Measurements from ENCODE around the gene RPA3. TPM values are rescaled to one million over a fixed set of nuclear protein-coding genes. Genes with fewer than 3 reads are reported as not detected.

The RPA3 gene
- total RNA-seq, result 5.7 and 10.9 TPM in 2 replicates

DNA sequence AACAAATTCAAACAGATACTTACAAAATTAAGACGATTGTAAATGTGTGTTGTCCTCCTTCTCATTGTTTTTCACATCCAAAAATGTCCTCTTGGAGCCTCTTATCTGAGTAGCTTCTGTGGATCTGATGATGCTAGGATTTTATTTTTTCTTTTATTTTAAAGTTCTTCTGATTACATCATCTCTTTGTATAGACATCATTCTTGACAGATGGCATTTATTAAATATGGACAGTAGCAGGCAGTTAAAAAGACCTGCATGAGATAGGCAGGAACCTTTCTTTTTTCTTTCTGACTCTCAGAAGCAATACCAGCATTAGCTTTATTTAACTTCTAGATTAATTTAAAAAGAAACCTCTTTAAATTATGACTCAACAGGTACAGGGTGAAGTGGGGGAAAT lies at the start of gene RPA3:
TSS of gene RPA3 (minus strand) at position 116 of the 400 bp plus-strand sequence. CDS start 78,189 bp downstream, outside the sequence.
- no peak for DNase-seq (ENCODE audit: extremely low read depth, low read depth, low spot score)

GRCh38 chr7:7766671-7767070 lies 48.3 kb upstream of the RPA3 start:
- no peak for DNase-seq (ENCODE audit: extremely low read depth, low read depth, low spot score)

DNA sequence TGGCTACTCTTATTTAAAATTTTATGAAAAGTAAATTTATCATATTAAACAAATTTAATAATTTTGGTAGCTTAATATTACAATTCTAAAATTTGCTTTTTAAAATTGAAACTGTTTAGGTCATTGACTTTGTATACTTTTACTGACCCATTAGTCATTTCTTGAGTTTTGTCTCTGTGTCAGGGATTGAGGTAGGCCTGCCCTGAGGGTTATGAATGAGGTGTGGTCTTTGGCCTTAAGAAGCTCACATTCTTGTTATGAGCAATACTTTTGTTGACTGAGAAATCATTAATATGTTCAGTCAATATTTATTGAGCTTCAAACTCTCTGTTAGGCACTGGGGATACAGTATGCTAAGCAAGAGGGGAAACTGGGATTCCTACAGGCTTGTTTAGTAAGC lies 47.0 kb upstream of the RPA3 start:
- DNase-seq (ENCODE audit: extremely low read depth, low read depth, low spot score), result no peak

DNA sequence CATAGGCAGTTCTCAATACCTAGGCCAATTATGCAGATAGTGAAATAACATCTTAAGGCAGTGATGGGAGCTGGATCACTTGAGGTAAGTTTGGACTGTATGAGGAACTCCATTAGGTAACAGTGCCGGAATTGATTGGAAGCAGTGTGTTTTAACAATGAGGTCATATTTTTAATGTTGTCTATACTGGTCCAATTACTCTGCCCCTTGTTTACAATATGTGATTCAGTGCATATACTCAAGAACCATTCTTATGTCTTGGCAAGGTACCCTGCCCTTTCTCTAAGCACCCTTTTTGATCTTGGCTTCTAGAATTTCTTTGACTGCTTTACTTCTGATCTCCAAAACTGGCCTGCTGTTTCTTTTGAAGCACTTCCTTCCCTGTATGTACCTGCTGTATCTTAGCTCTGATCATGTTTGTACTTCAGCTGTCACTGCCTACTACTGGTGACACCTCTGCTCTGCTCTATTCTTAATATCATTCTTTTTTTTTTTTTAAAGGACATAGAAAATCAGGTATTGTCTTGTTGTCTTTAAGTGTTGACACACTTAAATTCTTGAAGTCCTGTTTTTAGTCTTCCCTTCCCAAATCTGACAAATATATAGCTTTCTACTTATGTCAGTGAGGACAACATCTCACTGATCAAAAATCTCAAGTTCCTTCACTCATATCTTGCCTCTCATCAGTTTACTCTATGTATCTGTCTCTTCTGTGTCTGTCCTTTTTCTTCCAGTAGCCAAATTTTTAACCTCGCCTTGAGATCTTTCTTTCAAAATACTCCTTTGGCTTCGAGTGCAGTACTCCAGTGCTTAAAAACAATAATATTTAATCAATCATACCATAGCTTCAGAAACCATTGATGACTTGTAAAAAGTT lies 46.4 kb upstream of the RPA3 start:
- DNase-seq (ENCODE audit: extremely low read depth, low read depth, low spot score), result no peak

DNA sequence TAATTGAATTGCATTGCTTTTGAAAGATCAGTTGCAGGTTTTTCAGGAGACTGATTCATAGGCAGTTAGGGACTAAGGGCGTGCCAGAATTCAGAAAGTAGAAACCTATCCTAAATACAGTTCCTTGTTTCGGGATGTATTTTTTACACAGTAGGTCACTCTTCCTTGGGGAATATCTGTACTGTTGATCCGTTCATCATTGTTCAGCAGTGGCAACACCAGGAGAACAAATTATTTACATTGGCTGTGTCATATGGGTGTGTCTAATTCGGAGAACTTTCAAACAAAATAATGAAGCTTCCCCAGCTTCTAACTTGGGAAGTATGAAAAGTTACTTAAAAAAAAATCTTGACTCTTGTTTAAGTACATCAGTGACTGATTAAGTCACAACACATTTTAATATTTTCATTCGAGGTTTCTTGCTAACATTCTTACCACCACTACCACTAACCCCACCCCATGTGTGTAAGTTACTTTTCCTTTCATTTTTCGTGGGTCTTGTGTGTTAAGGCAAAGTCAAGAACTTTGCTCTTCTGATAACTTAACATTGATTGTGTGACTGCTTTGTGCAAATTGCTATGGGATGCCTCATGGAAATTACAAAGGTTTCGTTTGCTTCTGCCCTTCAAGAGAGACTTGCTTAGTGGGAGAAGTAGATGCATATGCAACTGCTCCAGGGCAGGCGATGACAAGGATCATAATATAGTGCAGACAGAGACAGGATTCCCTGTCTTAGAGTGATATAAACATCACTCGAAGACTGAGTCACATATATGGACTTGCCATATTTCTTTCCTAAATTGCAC lies 43.8 kb upstream of the RPA3 start:
- no peak for DNase-seq (ENCODE audit: extremely low read depth, low read depth, low spot score)

DNA sequence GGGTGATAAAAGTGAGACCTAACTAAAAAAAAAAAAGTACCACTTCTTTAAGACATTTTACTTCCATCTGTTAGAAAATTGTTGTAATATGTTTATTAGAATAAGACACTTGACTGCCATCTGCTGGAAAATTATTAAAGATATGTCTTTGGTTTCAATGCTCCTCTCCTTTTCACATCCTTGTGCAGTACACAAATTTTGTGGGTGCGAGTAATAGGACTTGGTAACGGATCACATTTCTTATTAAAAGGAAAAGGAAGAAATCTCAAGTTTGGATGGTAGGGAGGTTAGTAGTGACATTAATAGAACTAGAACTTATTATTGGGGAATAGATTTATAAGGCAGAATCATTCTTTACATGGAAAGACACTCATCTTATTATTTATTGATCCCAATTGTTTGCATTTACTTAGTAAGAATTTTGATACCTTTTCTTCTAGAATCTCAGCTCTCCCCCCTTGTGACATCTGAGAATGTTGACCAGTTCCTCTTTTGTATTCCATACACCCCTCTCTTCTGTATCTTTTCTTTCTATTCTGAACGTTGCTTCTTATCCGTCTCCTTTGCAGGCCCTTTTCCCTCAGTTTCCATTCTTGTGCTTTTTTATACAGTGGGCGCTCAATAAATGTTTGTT lies 43.0 kb upstream of the RPA3 start:
- DNase-seq (ENCODE audit: extremely low read depth, low read depth, low spot score), result peak; percentile 33

DNA sequence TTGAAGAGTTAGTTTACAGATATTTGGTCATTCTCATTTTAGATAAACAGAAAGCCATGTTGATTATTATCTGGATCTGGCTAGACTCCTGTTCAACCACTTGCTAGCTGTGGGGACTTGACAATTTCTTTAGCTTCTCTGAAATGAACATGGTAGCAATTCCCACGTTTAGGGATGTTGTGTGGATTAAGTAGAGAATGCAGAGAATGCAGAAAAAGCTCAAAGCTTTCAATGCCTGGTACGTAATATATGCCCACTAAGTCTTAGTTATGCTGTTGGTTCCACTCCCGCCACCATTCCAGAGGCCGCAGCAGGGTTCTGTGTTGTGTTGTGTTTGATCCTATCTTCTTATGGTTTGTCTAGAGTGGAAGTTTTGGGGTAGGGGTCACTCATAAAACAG lies 39.2 kb upstream of the RPA3 start:
- no peak for DNase-seq (ENCODE audit: extremely low read depth, low read depth, low spot score)

- DNase-seq (ENCODE audit: extremely low read depth, low read depth, low spot score), result no peak
Observed at GRCh38 chr7:7756577-7756976, 38.2 kb upstream of the RPA3 start.

GRCh38 chr7:7751243-7752092 lies 33.1 kb upstream of the RPA3 start:
- DNase-seq (ENCODE audit: extremely low read depth, low read depth, low spot score), result no peak

DNA sequence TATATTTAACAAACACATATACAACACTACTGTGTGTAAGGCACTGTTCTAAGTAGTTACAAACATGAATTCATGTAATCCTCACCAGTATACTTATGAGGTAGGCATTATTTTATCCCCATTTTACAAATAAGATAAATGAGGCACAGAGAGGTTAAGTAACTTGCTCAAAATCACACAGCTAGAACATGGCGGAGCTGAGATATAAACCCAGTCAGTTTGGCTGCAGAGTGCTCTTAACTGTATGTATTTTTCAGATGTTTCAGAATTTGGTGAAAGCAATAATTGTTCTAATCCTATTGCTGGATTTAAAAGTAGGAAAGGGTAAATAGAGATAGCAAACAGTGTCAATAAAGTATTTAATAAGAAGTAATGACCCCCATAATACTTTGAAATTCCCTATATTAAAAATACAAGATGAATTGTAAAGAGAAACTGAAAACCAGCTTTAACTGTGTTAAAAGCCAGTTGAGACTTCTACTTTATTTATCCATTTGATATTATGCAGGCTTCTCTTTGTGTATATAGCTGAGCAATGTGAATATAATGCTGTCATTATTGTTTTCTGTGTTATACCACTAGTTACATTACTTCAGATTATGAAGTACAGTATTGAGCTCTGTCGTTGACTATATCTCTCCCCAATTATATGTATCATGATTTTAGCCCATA lies 32.3 kb upstream of the RPA3 start:
- no peak for DNase-seq (ENCODE audit: extremely low read depth, low read depth, low spot score)

DNA sequence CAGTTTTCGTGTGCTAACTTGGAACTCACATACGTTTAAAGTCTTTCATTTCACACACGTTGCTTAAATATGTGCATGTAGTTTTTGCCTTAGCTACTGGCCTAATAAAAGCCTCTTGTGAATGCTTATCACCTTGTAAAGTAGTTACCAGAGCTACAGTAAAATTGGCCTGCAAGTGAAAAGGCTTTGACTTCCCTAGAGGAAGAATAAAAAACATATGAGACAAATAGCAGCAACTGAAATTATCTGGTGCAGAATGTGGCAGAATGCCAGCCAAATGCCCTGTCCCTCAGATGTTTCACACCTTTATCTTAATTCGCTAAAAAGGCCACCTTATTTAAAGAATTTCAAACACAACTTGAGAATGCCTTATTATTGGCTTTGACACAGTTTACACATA lies 28.1 kb upstream of the RPA3 start:
- no peak for DNase-seq (ENCODE audit: extremely low read depth, low read depth, low spot score)

GRCh38 chr7:7745966-7746365 lies 27.6 kb upstream of the RPA3 start:
- DNase-seq (ENCODE audit: extremely low read depth, low read depth, low spot score), result no peak

DNA sequence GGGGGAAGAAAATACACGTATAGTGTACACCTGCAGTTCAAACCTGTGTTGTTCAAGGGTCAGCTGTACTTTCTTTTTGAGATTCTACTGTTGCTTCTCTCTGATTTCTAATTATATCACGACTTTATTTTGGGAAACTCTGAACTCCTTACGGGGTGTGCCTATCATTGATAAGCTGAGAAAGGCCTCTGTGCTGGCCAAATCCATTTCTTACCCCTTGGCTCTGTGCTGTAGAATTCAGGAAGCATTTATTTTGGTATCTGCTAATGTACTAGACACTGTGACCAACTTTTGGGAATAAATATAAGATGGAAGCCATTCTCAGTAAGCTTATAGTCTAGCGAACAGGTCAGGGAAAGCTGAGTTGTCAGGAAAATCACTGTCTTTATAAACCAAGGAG lies 26.9 kb upstream of the RPA3 start:
- DNase-seq (ENCODE audit: extremely low read depth, low read depth, low spot score), result no peak

GRCh38 chr7:7742223-7742622 lies 23.8 kb upstream of the RPA3 start:
- no peak for DNase-seq (ENCODE audit: extremely low read depth, low read depth, low spot score)

GRCh38 chr7:7740037-7740355 lies 21.6 kb upstream of the RPA3 start:
- DNase-seq (ENCODE audit: extremely low read depth, low read depth, low spot score), result no peak

DNA sequence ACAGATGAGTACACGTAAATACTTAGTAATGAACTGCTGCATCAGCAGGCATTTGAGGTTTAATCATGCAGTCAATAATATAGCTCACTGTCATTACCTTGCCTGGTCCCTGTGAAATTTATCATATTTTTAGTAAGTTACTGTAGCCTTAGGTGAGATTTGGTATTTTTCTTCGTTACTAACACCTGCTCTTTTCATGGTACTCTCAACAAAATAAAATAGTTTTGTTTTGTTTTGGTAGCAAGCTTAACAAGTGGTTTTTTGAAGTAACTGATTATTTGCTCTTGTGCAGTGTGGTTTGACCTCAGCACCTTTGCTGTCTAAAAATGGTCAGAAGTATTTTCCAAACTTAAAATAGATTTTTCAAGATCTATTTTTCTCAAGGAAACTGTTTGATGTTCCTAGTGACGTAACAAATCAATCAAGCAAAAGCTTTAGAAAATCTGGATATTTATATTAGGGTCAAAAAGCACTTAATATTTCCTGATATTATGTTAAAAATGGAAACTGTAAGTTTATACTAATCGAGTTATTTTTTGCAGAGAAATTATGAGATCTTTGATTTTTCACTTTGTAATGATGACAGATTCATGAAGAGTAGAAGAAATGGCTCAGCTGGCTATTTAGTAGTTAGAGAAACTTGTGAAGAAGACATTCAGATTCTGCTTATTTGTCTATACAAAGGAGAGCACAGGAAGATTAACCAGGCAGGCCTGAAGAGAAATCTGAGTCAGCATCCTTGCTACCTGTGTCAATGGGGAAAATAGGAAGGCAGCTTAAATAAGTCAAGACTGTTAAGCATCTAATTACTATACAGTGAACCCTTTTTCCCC lies 21.0 kb upstream of the RPA3 start:
- DNase-seq (ENCODE audit: extremely low read depth, low read depth, low spot score), result no peak

GRCh38 chr7:7738622-7739021 lies 20.2 kb upstream of the RPA3 start:
- DNase-seq (ENCODE audit: extremely low read depth, low read depth, low spot score), result no peak

DNA sequence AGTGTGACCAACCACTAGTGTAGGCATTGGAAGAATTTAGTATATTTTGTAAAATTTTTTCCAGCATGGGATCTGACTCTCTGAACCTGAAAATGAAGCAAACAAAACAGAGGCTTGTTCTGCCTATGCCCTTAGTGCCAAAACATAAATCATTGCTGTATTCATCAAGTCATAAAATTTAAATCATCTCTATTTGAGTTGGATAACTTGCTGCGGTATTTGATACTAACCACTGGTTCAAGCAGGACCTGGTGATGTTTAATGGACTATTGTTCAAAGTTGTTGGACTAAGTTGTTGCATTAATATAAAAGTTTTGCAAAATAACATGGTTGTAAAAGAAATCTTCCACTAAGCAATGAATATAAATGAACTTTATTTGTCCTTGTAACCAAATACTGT lies 19.8 kb upstream of the RPA3 start:
- no peak for DNase-seq (ENCODE audit: extremely low read depth, low read depth, low spot score)

DNA sequence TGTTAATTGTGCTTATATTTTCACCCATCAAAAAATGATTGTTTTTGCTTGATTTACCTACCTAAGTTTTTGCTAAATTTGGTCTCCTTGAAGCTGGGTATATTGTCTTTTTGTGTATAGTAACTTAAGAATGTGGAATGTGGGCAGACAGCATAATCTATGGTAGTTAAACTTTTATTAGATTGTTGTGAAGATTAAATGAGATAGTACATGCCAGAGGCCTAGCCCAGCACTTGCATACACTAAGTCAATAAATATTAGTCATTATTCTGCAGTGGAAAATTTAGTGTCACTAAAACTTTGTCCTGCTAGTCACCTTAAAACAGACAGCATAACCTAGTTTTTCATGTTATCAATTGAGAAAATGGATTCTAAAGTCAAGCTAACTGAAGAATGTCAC lies 19.3 kb upstream of the RPA3 start:
- no peak for DNase-seq (ENCODE audit: extremely low read depth, low read depth, low spot score)
